Stimulated activated CD8-positive, alpha-beta memory T cell treated with anti-CD3 and anti-CD28 coated beads, Interleukin-12 subunit alpha, Interleukin-12 subunit beta, amount 100 ng/mL, for 24 hours (primary cell): ENCODE results near the gene PTGFRN.

Experiments
- DNase-seq: peaks from one replicate; pipeline ENCODE4 v3.0.0-alpha.2; 2020; ENCODE audit errors: extremely low read depth

Gene PTGFRN

GRCh38 chr1:116889380-116889779, 20.3 kb upstream of the PTGFRN start:
- DNase-seq = no peak

- no peak for DNase-seq
Observed at GRCh38 chr1:116891396-116892079, 18.2 kb upstream of the PTGFRN start.

GRCh38 chr1:116895073-116895472, 14.6 kb upstream of the PTGFRN start:
- no peak for DNase-seq

- no peak for DNase-seq
Observed at GRCh38 chr1:116899529-116899928, 10.2 kb upstream of the PTGFRN start.

- DNase-seq = no peak
Observed at GRCh38 chr1:116900471-116901365, 9.0 kb upstream of the PTGFRN start.

GRCh38 chr1:116902027-116902426, 7.7 kb upstream of the PTGFRN start:
- no peak for DNase-seq

GRCh38 chr1:116902723-116903383, 6.9 kb upstream of the PTGFRN start:
- no peak for DNase-seq

GRCh38 chr1:116904791-116905320, 4.9 kb upstream of the PTGFRN start:
- no peak for DNase-seq

GRCh38 chr1:116906812-116907211, 2.9 kb upstream of the PTGFRN start:
- no peak for DNase-seq

GRCh38 chr1:116907351-116907750, 2.4 kb upstream of the PTGFRN start:
- no peak for DNase-seq

- DNase-seq = no peak
Observed at GRCh38 chr1:116908266-116908665, 1.4 kb upstream of the PTGFRN start.

- no peak for DNase-seq
Observed at GRCh38 chr1:116908820-116909511, 750 bp upstream of the PTGFRN start.

GRCh38 chr1:116910379-116911187, 867 bp downstream of the PTGFRN start:
- DNase-seq = no peak

GRCh38 chr1:116911188-116911553, 1.5 kb downstream of the PTGFRN start:
- no peak for DNase-seq

- no peak for DNase-seq
Observed at GRCh38 chr1:116911779-116912469, 2.2 kb downstream of the PTGFRN start.

GRCh38 chr1:116912846-116913245, 3.1 kb downstream of the PTGFRN start:
- DNase-seq = no peak

GRCh38 chr1:116913941-116914340, 4.2 kb downstream of the PTGFRN start:
- no peak for DNase-seq

GRCh38 chr1:116914667-116915066, 5.0 kb downstream of the PTGFRN start:
- no peak for DNase-seq

GRCh38 chr1:116915086-116915661, 5.5 kb downstream of the PTGFRN start:
- DNase-seq = no peak

- no peak for DNase-seq
Observed at GRCh38 chr1:116916002-116916401, 6.3 kb downstream of the PTGFRN start.
